ENCODE data around the gene ANKRD6. TPM values are rescaled to one million over a fixed set of nuclear protein-coding genes. Genes with fewer than 3 reads are reported as not detected.

Gene ANKRD6
- total RNA-seq, 1 experiment from 2014 or later, result 20.5 TPM

GRCh38 chr6:89475634-89476033 is 42.7 kb downstream of the ANKRD6 start:
- no peak overlapping the region for H3K4me3 ChIP-seq (ENCODE audit: low read depth, low read length)
- no peaks in the 10 kb centered on the region for H3K36me3 ChIP-seq (ENCODE audit: control insufficient read depth, insufficient read depth, low read length)
- intact Hi-C loops (cut with micrococcal nuclease; ENCODE audit: unreplicated experiment), result loop anchor here (2.0 kb wide), 1 partner anchor 31 kb away; no protein-coding TSS in a partner anchor
- H3K4me3 Mint-ChIP-seq (ENCODE audit: unreplicated experiment), result no peak overlapping the region
- TF ChIP-seq, protein P1, sequence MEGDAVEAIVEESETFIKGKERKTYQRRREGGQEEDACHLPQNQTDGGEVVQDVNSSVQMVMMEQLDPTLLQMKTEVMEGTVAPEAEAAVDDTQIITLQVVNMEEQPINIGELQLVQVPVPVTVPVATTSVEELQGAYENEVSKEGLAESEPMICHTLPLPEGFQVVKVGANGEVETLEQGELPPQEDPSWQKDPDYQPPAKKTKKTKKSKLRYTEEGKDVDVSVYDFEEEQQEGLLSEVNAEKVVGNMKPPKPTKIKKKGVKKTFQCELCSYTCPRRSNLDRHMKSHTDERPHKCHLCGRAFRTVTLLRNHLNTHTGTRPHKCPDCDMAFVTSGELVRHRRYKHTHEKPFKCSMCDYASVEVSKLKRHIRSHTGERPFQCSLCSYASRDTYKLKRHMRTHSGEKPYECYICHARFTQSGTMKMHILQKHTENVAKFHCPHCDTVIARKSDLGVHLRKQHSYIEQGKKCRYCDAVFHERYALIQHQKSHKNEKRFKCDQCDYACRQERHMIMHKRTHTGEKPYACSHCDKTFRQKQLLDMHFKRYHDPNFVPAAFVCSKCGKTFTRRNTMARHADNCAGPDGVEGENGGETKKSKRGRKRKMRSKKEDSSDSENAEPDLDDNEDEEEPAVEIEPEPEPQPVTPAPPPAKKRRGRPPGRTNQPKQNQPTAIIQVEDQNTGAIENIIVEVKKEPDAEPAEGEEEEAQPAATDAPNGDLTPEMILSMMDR (IDR thresholded peaks at IDR 0.05; ENCODE audit: insufficient read depth in 1 of 2, low read depth in 1 of 2, low read length in 1 of 2, severe bottlenecking in 1 of 2, unreplicated experiment in 1 of 2), result no peak
- peaks cover 7% of the 10 kb centered on the region for H3K4me1 Mint-ChIP-seq (ENCODE audit: low read depth, unreplicated experiment)
- H3K4me1 ChIP-seq, result no peaks in the 10 kb centered on the region
- no peaks in the 10 kb centered on the region for H3K9me3 Mint-ChIP-seq (ENCODE audit: unreplicated experiment)
- no peak for DNase-seq
- H3K27me3 Mint-ChIP-seq (ENCODE audit: insufficient read depth, unreplicated experiment), result no peaks in the 10 kb centered on the region
- no peaks in the 10 kb centered on the region for H3K36me3 Mint-ChIP-seq (ENCODE audit: insufficient read depth, unreplicated experiment)
- POLR2A ChIA-PET, result no interaction called here
- no peaks in the 10 kb centered on the region for H3K27me3 ChIP-seq (replicated peaks; ENCODE audit: control insufficient read depth, insufficient read depth, low read length)
- no TSS peak for BruUV-seq (replicated peaks)
- CTCF ChIA-PET, result no interaction called here
- H3K27ac Mint-ChIP-seq (ENCODE audit: unreplicated experiment), result no peak overlapping the region
- no peaks in the 10 kb centered on the region for H3K9me3 ChIP-seq

DNA sequence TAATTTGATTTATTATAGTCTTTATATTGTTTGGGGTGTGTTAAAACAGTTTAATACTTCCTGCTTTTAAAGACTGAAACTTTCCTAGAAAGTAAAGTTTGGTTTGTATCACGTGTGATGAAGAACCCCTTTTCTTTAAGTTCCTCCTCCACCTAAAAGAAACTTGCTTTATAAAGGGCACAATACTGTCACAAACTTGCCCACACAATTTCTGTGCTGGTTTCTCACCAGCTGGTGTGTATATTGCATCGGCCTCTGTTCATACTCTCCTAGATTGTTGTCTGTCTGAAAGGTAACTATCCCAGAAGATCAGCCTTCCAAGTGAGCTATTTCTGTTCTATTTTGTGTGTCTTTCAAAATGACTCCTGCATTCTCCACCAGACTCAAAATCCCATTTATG is 46.9 kb downstream of the ANKRD6 start:
- peaks cover 12% of the 10 kb centered on the region for H3K4me1 ChIP-seq
- no TSS peak for BruUV-seq (replicated peaks)
- H3K4me3 Mint-ChIP-seq (ENCODE audit: unreplicated experiment), result no peak overlapping the region
- intact Hi-C loops (cut with micrococcal nuclease; ENCODE audit: unreplicated experiment), result no loop called here
- H3K36me3 Mint-ChIP-seq (ENCODE audit: insufficient read depth, unreplicated experiment), result no peaks in the 10 kb centered on the region
- POLR2A ChIA-PET, result no interaction called here
- no peaks in the 10 kb centered on the region for H3K9me3 Mint-ChIP-seq (ENCODE audit: unreplicated experiment)
- H3K27me3 ChIP-seq (replicated peaks; ENCODE audit: control insufficient read depth, insufficient read depth, low read length), result no peaks in the 10 kb centered on the region
- no peak overlapping the region for H3K4me3 ChIP-seq (ENCODE audit: low read depth, low read length)
- H3K27me3 Mint-ChIP-seq (ENCODE audit: insufficient read depth, unreplicated experiment), result no peaks in the 10 kb centered on the region
- H3K27ac Mint-ChIP-seq (ENCODE audit: unreplicated experiment), result no peak overlapping the region
- no peak for DNase-seq
- H3K9me3 ChIP-seq, result no peaks in the 10 kb centered on the region
- H3K36me3 ChIP-seq (ENCODE audit: control insufficient read depth, insufficient read depth, low read length), result no peaks in the 10 kb centered on the region
- TF ChIP-seq, protein P1 (IDR thresholded peaks at IDR 0.05; ENCODE audit: insufficient read depth in 1 of 2, low read depth in 1 of 2, low read length in 1 of 2, severe bottlenecking in 1 of 2, unreplicated experiment in 1 of 2), result no peak
- CTCF ChIA-PET, result interaction anchor here (1.2 kb wide), 1 partner anchor 118 kb away, joined by 3 read pairs; no protein-coding TSS in a partner anchor
- peaks cover 16% of the 10 kb centered on the region for H3K4me1 Mint-ChIP-seq (ENCODE audit: low read depth, unreplicated experiment)

- Mint-ChIP-seq H3K36me3 (ENCODE audit: insufficient read depth, unreplicated experiment) (no peaks in the 10 kb centered on the region), H3K4me1 (ENCODE audit: low read depth, unreplicated experiment) (peaks cover 16% of the 10 kb centered on the region), H3K27ac (ENCODE audit: unreplicated experiment) (no peak overlapping the region), H3K4me3 (ENCODE audit: unreplicated experiment) (no peak overlapping the region), H3K9me3 (ENCODE audit: unreplicated experiment) (no peaks in the 10 kb centered on the region), H3K27me3 (ENCODE audit: insufficient read depth, unreplicated experiment) (no peaks in the 10 kb centered on the region)
- intact Hi-C loops (cut with micrococcal nuclease; ENCODE audit: unreplicated experiment), result loop anchor here (2.0 kb wide), 1 partner anchor 19 kb away; no protein-coding TSS in a partner anchor
- TF ChIP-seq, protein P1 (IDR thresholded peaks at IDR 0.05; ENCODE audit: insufficient read depth in 1 of 2, low read depth in 1 of 2, low read length in 1 of 2, severe bottlenecking in 1 of 2, unreplicated experiment in 1 of 2), result no peak
- no peaks in the 10 kb centered on the region for H3K9me3 ChIP-seq
- DNase-seq, result no peak
- no peaks in the 10 kb centered on the region for H3K36me3 ChIP-seq (ENCODE audit: control insufficient read depth, insufficient read depth, low read length)
- no peaks in the 10 kb centered on the region for H3K27me3 ChIP-seq (replicated peaks; ENCODE audit: control insufficient read depth, insufficient read depth, low read length)
- ChIA-PET POLR2A (no interaction called here), CTCF (interaction anchor here (0.6 kb wide), 1 partner anchor 20 kb away, joined by 3 read pairs; no protein-coding TSS in a partner anchor)
- H3K4me3 ChIP-seq (ENCODE audit: low read depth, low read length), result no peak overlapping the region
- H3K4me1 ChIP-seq, result peaks cover 12% of the 10 kb centered on the region
- no TSS peak for BruUV-seq (replicated peaks)
Measured at GRCh38 chr6:89481695-89482094, 48.7 kb downstream of the ANKRD6 start.

Data from Caco-2 (cell line).